HepG2 (cell line): ENCODE results near the gene MSMB. TPM values are rescaled to one million over a fixed set of nuclear protein-coding genes. Genes with fewer than 3 reads are reported as not detected.
A peak's percentile ranks its signal among the peaks of the same experiment; 100 is the strongest.

Experiments
- CBX5 ChIP-seq: sonication (generic); formaldehyde crosslinking; IDR thresholded peaks from 2 replicates; pipeline ENCODE4 v1.4.0; 2020; ENCODE audit warnings: missing genetic modification reagents, borderline replicate concordance
- CCAR2 ChIP-seq: fragments of 200-400 bp; formaldehyde crosslinking; optimal IDR thresholded peaks from 2 replicates; pipeline ENCODE3; 2018; ENCODE audit warnings: low read depth, mild to moderate bottlenecking, low read length, moderate library complexity
- CHD4 ChIP-seq: fragments of 200-600 bp; sonication (generic); IDR thresholded peaks from 2 replicates; pipeline ENCODE4 v1.7.0; 2017; ENCODE audit warnings: mild to moderate bottlenecking, low read length, borderline replicate concordance
- DDIT3 ChIP-seq: sonication (generic); formaldehyde crosslinking; IDR thresholded peaks from 2 replicates; pipeline ENCODE4 v1.4.0; 2020; ENCODE audit warnings: mild to moderate bottlenecking, missing genetic modification reagents
- GATAD1 ChIP-seq: IDR thresholded peaks from 2 replicates; pipeline ENCODE4 v1.6.1; 2016; ENCODE audit warnings: missing genetic modification reagents, missing compliant biosample characterization
- GATAD2A ChIP-seq: IDR thresholded peaks from 2 replicates; pipeline ENCODE4 v1.6.1; 2016
- HHEX ChIP-seq: IDR thresholded peaks from 2 replicates; pipeline ENCODE4 v1.6.1; 2016; ENCODE audit warnings: control low read depth
- KDM5B ChIP-seq: sonication (generic); formaldehyde crosslinking; IDR thresholded peaks from 2 replicates; pipeline ENCODE4 v1.4.0; 2020; ENCODE audit warnings: missing genetic modification reagents, mild to moderate bottlenecking, borderline replicate concordance
- NFIB ChIP-seq: sonication (generic); formaldehyde crosslinking; IDR thresholded peaks from 2 replicates; pipeline ENCODE4 v1.9.0; 2021; ENCODE audit warnings: missing genetic modification reagents, mild to moderate bottlenecking, borderline replicate concordance
- NFYB ChIP-seq: sonication (generic); formaldehyde crosslinking; IDR thresholded peaks from 2 replicates; pipeline ENCODE4 v1.4.0; 2020; ENCODE audit warnings: missing genetic modification reagents
- NR2C2 ChIP-seq: sonication (generic); formaldehyde crosslinking; IDR thresholded peaks from 2 replicates; pipeline ENCODE4 v1.4.0; 2020; ENCODE audit warnings: missing genetic modification reagents, mild to moderate bottlenecking, moderate library complexity, borderline replicate concordance
- PBX2 ChIP-seq: IDR thresholded peaks from 2 replicates; pipeline ENCODE4 v1.6.1; 2016; ENCODE audit warnings: control low read depth
- POLR2A ChIP-seq, 2 experiments: IDR thresholded peaks; 2 replicates each; pipeline ENCODE4 v1.6.1; 2011; ENCODE audit warnings: low read depth in 2 of 2, low read length in 2 of 2, mild to moderate bottlenecking in 1 of 2, moderate library complexity in 1 of 2; ENCODE audit not compliant: insufficient read depth in 1 of 2
- POLR2AphosphoS5 ChIP-seq: IDR thresholded peaks from 2 replicates; pipeline ENCODE4 v1.6.1; 2012; ENCODE audit warnings: low read depth, low read length
- PPARG ChIP-seq: conservative IDR thresholded peaks from 2 replicates; pipeline ENCODE4 v1.6.1; 2016; ENCODE audit warnings: missing biosample characterization, missing genetic modification reagents
- SOX5 ChIP-seq: IDR thresholded peaks from 2 replicates; pipeline ENCODE4 v1.6.1; 2016; ENCODE audit warnings: borderline replicate concordance
- SP140L ChIP-seq: sonication (generic); formaldehyde crosslinking; IDR thresholded peaks from 2 replicates; pipeline ENCODE4 v1.4.0; 2020; ENCODE audit warnings: missing genetic modification reagents, borderline replicate concordance
- THYN1 ChIP-seq: sonication (generic); formaldehyde crosslinking; IDR thresholded peaks from 2 replicates; pipeline ENCODE4 v1.8.1; 2023; ENCODE audit warnings: low read depth, mild to moderate bottlenecking, moderate library complexity, missing genetic modification reagents, borderline replicate concordance
- ZBTB42 ChIP-seq: sonication (generic); formaldehyde crosslinking; IDR thresholded peaks from 2 replicates; pipeline ENCODE4 v1.5.0; 2020; ENCODE audit warnings: mild to moderate bottlenecking, missing genetic modification reagents
- ZFP36L2 ChIP-seq: sonication (generic); formaldehyde crosslinking; IDR thresholded peaks from 2 replicates; pipeline ENCODE4 v1.4.0; 2020; ENCODE audit warnings: missing genetic modification reagents
- ZHX1 ChIP-seq: sonication (generic); formaldehyde crosslinking; IDR thresholded peaks from 2 replicates; pipeline ENCODE4 v1.8.1; 2022; ENCODE audit warnings: low read depth, mild to moderate bottlenecking, missing genetic modification reagents
- ZNF264 ChIP-seq: sonication (generic); formaldehyde crosslinking; IDR thresholded peaks from 2 replicates; pipeline ENCODE4 v1.4.0; 2020; ENCODE audit warnings: missing genetic modification reagents
- polyA plus RNA-seq, 8 experiments: library from polyadenylated mRNA; depleted of rRNA in 3 of 8; stranded (reverse) in 7 of 8; unstranded in 1 of 8; fragments of >200 nt; fragmentation: Illumina TruSeq in 4 of 8; extraction: Trizol in 4 of 8; gene quantifications; 2 replicates each; pipeline versions ENCODE4 v1.2.1 to v1.2.3, GENCODE V29; 2011 to 2016; ENCODE audit warnings: low read depth in 4 of 8, missing spikeins in 1 of 8, mixed read lengths in 1 of 8; ENCODE audit not compliant: insufficient read depth in 1 of 8
- total RNA-seq, 5 experiments: library from RNA; depleted of rRNA; stranded (reverse); fragments of >200 nt; fragmentation: Illumina TruSeq; extraction: Trizol; gene quantifications; 2 replicates each; pipeline ENCODE4 v1.2.3, GENCODE V29; 2016; ENCODE audit warnings: low read depth in 1 of 5
- TF ChIP-seq, protein P1 (sequence below): fragments of 450-650 bp; IDR thresholded peaks from 2 replicates; pipeline ENCODE4 v1.6.1; 2016

The MSMB gene
- total and polyA plus RNA-seq, 2 of the 13 experiments (the other 11 are each of a cell fraction or from before 2014, with no cell fraction given) = 0.84 TPM; not detected in 1

DNA sequence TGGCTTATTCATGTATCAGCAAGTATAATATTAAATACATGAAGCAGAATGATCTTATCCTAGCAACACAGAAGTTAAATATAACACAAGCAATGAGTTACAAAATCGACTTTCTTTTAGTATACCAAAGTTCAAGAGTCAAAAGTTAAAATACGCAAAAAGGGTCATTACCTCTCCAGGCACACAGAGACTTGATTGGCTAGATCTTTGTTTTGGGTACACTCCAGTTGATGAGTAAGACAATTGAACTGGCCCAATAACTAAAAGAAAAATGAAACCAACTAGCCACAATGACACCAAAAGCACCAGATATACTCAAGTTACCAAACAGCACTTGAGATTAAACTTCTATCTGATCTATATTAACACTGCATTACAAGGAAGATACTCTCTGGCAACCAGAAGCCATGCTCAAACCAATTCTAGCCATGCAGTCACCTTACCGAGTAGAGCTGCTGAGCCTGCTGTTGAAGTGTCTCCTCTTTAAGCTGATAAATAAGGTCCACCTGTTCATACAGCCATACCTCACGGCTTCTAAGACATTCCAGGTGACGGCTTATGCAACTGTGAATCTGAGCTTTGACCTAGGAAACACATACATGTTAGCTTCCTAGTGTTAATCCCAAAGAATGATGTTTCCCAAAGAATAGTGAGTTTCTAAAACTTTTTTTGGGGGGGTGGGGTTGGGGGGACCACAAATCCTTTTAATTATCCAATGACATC is 31.2 kb downstream of the MSMB start (continued):
- TF ChIP-seq THYN1 (CRISPR knock-in tag) (no peak), SOX5 (CRISPR knock-in tag) (0 out of 2 replicates have a peak, but pooled peaks have one; percentile 6), DDIT3 (CRISPR knock-in tag) (no peak), SP140L (CRISPR knock-in tag) (no peak), CBX5 (CRISPR knock-in tag) (no peak), PBX2 (CRISPR knock-in tag) (no peak), POLR2AphosphoS5 (no peak), HHEX (CRISPR knock-in tag) (no peak), KDM5B (CRISPR knock-in tag) (no peak), NFYB (peak; percentile 31; the same call in 1 of the 2 replicates), ZNF264 (CRISPR knock-in tag) (no peak), CCAR2 (no peak), GATAD1 (CRISPR knock-in tag) (no peak), ZHX1 (CRISPR knock-in tag) (no peak), ZBTB42 (CRISPR knock-in tag) (no peak), GATAD2A (CRISPR knock-in tag) (no peak), NFIB (CRISPR knock-in tag) (no peak), NR2C2 (0 out of 2 replicates have a peak, but pooled peaks have one; percentile 27), ZFP36L2 (no peak), CHD4 (no peak), POLR2A (IDR thresholded peaks at IDR 0.05; ENCODE audit: insufficient read depth in 1 of 2, low read depth in 2 of 2, low read length in 2 of 2) (peak in 1 of 2 experiments; percentile 42; a peak in 1 of 4 replicates), PPARG (peak; percentile 62; the same call in 1 of the 2 replicates)
- TF ChIP-seq, protein P1, sequence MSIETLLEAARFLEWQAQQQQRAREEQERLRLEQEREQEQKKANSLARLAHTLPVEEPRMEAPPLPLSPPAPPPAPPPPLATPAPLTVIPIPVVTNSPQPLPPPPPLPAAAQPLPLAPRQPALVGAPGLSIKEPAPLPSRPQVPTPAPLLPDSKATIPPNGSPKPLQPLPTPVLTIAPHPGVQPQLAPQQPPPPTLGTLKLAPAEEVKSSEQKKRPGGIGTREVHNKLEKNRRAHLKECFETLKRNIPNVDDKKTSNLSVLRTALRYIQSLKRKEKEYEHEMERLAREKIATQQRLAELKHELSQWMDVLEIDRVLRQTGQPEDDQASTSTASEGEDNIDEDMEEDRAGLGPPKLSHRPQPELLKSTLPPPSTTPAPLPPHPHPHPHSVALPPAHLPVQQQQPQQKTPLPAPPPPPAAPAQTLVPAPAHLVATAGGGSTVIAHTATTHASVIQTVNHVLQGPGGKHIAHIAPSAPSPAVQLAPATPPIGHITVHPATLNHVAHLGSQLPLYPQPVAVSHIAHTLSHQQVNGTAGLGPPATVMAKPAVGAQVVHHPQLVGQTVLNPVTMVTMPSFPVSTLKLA = no peak
